GM12878 (cell line): ENCODE results near the gene LFNG. TPM values are rescaled to one million over a fixed set of nuclear protein-coding genes. Genes with fewer than 3 reads are reported as not detected.

ENCODE experiments used
- CREM ChIP-seq: IDR thresholded peaks from 2 replicates; pipeline ENCODE4 v1.6.1; 2014; ENCODE audit warnings: antibody characterized with exemption, low read depth
- GATAD2B ChIP-seq: fragments of 450-650 bp; conservative IDR thresholded peaks from 2 replicates; pipeline ENCODE4 v1.6.1; 2017; ENCODE audit warnings: low read depth, mild to moderate bottlenecking, moderate library complexity
- NR2C1 ChIP-seq: fragments of 450-650 bp; IDR thresholded peaks from 2 replicates; pipeline ENCODE4 v1.6.1; 2017; ENCODE audit warnings: antibody characterized with exemption, mild to moderate bottlenecking, moderate library complexity
- NR2F1 ChIP-seq: fragments of 450-650 bp; conservative IDR thresholded peaks from 2 replicates; pipeline ENCODE4 v1.6.1; 2017; ENCODE audit warnings: mild to moderate bottlenecking
- REST ChIP-seq: IDR thresholded peaks from 2 replicates; pipeline ENCODE4 v1.6.1; 2012; ENCODE audit warnings: mild to moderate bottlenecking, low read depth, low read length
- SMARCA5 ChIP-seq: fragments of 450-650 bp; IDR thresholded peaks from 2 replicates; pipeline ENCODE4 v1.6.1; 2017; ENCODE audit warnings: mild to moderate bottlenecking
- TAF1 ChIP-seq: IDR thresholded peaks from 2 replicates; pipeline ENCODE4 v1.6.1; 2011; ENCODE audit warnings: mild to moderate bottlenecking, low read depth, low read length, borderline replicate concordance
- ZBTB40 ChIP-seq: fragments of 450-650 bp; IDR thresholded peaks from 2 replicates; pipeline ENCODE4 v1.6.1; 2016; ENCODE audit warnings: mild to moderate bottlenecking, moderate library complexity, borderline replicate concordance
- ZNF274 ChIP-seq: IDR thresholded peaks from one replicate; pipeline ENCODE4 v1.8.0; 2011; ENCODE audit not compliant: insufficient read length, insufficient read depth
- polyA plus RNA-seq, 11 experiments: library from polyadenylated mRNA; depleted of rRNA in 4 of 11; unstranded in 6 of 11; stranded (reverse) in 5 of 11; fragments of >200 nt; fragmentation: Nextera tagmentation in 4 of 11; fragmentation: Illumina TruSeq in 1 of 11; extraction: Ambion mirVana in 4 of 11; extraction: Trizol in 1 of 11; gene quantifications; 1 replicate in 1 of 11; 2 replicates in 10 of 11; pipeline versions ENCODE4 v1.2.1 to v1.2.3, GENCODE V29; 2011 to 2016; ENCODE audit warnings: inconsistent platforms in 2 of 11, missing spikeins in 2 of 11, low read depth in 1 of 11
- total RNA-seq, 4 experiments: library from RNA; depleted of rRNA in 3 of 4; stranded (reverse); fragments of >200 nt in 3 of 4; fragmentation: Illumina TruSeq in 1 of 4; extraction: Trizol in 1 of 4; gene quantifications; 2 replicates each; pipeline versions ENCODE4 v1.2.1 to v1.2.3, GENCODE V29; 2013 to 2021
- TF ChIP-seq, protein P1 (sequence below): fragments of 450-650 bp; formaldehyde crosslinking; IDR thresholded peaks from 2 replicates; pipeline ENCODE4 v1.4.0; 2020; ENCODE audit warnings: mild to moderate bottlenecking, moderate library complexity
- TF ChIP-seq, protein P2 (sequence below): fragments of 450-650 bp; conservative IDR thresholded peaks from 2 replicates; pipeline ENCODE4 v1.6.1; 2017; ENCODE audit warnings: mild to moderate bottlenecking, moderate library complexity
- TF ChIP-seq, protein P3 (sequence below): fragments of 150-350 bp; IDR thresholded peaks from 2 replicates; pipeline ENCODE4 v1.6.1; 2016; ENCODE audit warnings: low read depth, low read length

LFNG gene
- total and polyA plus RNA-seq, 10 of the 15 experiments (the other 5 are each of a cell fraction or from before 2014, with no cell fraction given), result 0.09 to 0.68 (median 0.33) TPM; not detected in 2

DNA sequence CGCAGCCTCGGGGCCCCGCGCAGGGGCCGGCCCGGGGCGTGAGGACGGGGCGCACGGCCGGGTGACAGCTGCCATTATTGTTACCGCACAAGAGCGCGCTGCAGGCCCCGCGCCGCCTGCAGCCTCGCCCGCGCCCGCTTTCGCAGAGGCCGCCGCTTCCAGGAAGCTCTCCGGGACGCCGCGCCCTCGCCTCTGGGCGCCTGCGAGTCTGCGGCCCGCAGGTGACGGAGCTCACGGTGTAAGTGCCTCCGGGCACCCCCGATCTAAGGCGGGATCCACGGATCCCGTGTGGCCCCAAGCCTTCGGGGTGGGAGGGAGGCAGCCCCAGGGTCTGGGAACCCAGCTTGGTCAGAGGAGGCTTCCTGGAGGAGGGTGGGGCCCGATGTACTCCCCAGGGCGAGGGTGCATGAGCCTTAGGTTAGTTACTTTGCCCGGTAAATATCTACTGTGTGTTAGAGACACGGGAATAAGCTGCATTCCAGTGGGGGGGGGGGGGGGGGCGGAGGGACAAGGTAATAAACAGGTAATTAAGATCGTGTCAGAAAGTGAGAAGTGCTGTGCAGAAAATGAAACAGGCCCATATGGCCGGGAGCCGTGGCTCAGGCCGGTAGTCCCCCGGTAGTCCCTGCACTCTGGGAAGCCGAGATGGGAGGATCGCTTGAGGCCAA, 39.8 kb downstream of the LFNG start (continued):
- TF ChIP-seq, protein P1, sequence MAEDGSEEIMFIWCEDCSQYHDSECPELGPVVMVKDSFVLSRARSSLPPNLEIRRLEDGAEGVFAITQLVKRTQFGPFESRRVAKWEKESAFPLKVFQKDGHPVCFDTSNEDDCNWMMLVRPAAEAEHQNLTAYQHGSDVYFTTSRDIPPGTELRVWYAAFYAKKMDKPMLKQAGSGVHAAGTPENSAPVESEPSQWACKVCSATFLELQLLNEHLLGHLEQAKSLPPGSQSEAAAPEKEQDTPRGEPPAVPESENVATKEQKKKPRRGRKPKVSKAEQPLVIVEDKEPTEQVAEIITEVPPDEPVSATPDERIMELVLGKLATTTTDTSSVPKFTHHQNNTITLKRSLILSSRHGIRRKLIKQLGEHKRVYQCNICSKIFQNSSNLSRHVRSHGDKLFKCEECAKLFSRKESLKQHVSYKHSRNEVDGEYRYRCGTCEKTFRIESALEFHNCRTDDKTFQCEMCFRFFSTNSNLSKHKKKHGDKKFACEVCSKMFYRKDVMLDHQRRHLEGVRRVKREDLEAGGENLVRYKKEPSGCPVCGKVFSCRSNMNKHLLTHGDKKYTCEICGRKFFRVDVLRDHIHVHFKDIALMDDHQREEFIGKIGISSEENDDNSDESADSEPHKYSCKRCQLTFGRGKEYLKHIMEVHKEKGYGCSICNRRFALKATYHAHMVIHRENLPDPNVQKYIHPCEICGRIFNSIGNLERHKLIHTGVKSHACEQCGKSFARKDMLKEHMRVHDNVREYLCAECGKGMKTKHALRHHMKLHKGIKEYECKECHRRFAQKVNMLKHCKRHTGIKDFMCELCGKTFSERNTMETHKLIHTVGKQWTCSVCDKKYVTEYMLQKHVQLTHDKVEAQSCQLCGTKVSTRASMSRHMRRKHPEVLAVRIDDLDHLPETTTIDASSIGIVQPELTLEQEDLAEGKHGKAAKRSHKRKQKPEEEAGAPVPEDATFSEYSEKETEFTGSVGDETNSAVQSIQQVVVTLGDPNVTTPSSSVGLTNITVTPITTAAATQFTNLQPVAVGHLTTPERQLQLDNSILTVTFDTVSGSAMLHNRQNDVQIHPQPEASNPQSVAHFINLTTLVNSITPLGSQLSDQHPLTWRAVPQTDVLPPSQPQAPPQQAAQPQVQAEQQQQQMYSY, result no peak
- TF ChIP-seq CREM, result no peak
- TF ChIP-seq REST, result no peak
- TF ChIP-seq GATAD2B, result peak; percentile 51; the same call in 1 of the 2 replicates
- TF ChIP-seq, protein P2, sequence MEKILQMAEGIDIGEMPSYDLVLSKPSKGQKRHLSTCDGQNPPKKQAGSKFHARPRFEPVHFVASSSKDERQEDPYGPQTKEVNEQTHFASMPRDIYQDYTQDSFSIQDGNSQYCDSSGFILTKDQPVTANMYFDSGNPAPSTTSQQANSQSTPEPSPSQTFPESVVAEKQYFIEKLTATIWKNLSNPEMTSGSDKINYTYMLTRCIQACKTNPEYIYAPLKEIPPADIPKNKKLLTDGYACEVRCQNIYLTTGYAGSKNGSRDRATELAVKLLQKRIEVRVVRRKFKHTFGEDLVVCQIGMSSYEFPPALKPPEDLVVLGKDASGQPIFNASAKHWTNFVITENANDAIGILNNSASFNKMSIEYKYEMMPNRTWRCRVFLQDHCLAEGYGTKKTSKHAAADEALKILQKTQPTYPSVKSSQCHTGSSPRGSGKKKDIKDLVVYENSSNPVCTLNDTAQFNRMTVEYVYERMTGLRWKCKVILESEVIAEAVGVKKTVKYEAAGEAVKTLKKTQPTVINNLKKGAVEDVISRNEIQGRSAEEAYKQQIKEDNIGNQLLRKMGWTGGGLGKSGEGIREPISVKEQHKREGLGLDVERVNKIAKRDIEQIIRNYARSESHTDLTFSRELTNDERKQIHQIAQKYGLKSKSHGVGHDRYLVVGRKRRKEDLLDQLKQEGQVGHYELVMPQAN, result peak; percentile 86
- peak; percentile 91 for TF ChIP-seq SMARCA5
- TF ChIP-seq NR2C1, result no peak
- TF ChIP-seq ZNF274, result no peak
- TF ChIP-seq, protein P3, sequence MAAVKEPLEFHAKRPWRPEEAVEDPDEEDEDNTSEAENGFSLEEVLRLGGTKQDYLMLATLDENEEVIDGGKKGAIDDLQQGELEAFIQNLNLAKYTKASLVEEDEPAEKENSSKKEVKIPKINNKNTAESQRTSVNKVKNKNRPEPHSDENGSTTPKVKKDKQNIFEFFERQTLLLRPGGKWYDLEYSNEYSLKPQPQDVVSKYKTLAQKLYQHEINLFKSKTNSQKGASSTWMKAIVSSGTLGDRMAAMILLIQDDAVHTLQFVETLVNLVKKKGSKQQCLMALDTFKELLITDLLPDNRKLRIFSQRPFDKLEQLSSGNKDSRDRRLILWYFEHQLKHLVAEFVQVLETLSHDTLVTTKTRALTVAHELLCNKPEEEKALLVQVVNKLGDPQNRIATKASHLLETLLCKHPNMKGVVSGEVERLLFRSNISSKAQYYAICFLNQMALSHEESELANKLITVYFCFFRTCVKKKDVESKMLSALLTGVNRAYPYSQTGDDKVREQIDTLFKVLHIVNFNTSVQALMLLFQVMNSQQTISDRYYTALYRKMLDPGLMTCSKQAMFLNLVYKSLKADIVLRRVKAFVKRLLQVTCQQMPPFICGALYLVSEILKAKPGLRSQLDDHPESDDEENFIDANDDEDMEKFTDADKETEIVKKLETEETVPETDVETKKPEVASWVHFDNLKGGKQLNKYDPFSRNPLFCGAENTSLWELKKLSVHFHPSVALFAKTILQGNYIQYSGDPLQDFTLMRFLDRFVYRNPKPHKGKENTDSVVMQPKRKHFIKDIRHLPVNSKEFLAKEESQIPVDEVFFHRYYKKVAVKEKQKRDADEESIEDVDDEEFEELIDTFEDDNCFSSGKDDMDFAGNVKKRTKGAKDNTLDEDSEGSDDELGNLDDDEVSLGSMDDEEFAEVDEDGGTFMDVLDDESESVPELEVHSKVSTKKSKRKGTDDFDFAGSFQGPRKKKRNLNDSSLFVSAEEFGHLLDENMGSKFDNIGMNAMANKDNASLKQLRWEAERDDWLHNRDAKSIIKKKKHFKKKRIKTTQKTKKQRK, result no peak
- no peak for TF ChIP-seq TAF1
- 0 out of 2 replicates have a peak, but pooled peaks have one; percentile 79 for TF ChIP-seq NR2F1
- TF ChIP-seq ZBTB40, result no peak
